H1 (cell line): Measurements from ENCODE around the gene RTEL1. TPM values are rescaled to one million over a fixed set of nuclear protein-coding genes. Genes with fewer than 3 reads are reported as not detected.

Experiments used
- CTCF ChIA-PET: fragments of 300-600 bp; sonication (Branson Sonifier 250); formaldehyde crosslinking; loops from one replicate; lab custom pipeline; 2021; ENCODE audit not compliant: partially characterized antibody; lab: Charles Lee
- POLR2A ChIA-PET: fragments of 300-600 bp; sonication (Branson Sonifier 250); formaldehyde crosslinking; loops from one replicate; lab custom pipeline; 2021; ENCODE audit warnings: inconsistent platforms; ENCODE audit not compliant: partially characterized antibody; lab: Charles Lee
- DNase-seq, 2 experiments: peaks; one replicate each; pipeline versions ENCODE4 v3.0.0 to v3.0.0-alpha.2; 2010 to 2022; ENCODE audit warnings: low spot score in 2 of 2, low read depth in 1 of 2, mixed read lengths in 1 of 2
- FAIRE-seq: peaks from 2 replicates; lab custom pipeline; 2011; peaks lifted over from hg19 to GRCh38; lab: Jason Lieb, UNC
- H2AFZ ChIP-seq: 2 replicates; pipeline ENCODE4 v1.8.1; 2012; ENCODE audit warnings: low read length, inconsistent platforms
- H2AK5ac ChIP-seq: 2 replicates; pipeline ENCODE4 v1.6.1; 2013; ENCODE audit warnings: low read depth, low read length
- H2BK120ac ChIP-seq: replicated peaks from 2 replicates; pipeline ENCODE3; 2013; ENCODE audit warnings: low read depth, low read length, inconsistent platforms
- H2BK12ac ChIP-seq: 2 replicates; pipeline ENCODE4 v1.6.1; 2013; ENCODE audit warnings: low read depth, low read length
- H2BK15ac ChIP-seq: 2 replicates; pipeline ENCODE4 v1.6.1; 2013; ENCODE audit warnings: low read length
- H2BK20ac ChIP-seq: 2 replicates; pipeline ENCODE4 v1.6.1; 2013; ENCODE audit warnings: low read length
- H2BK5ac ChIP-seq: 2 replicates; pipeline ENCODE4 v1.6.1; 2013; ENCODE audit warnings: low read depth, low read length
- H3K14ac ChIP-seq: 2 replicates; pipeline ENCODE4 v1.6.1; 2013; ENCODE audit warnings: inconsistent platforms; ENCODE audit not compliant: insufficient read length
- H3K18ac ChIP-seq: 2 replicates; pipeline ENCODE4 v1.6.1; 2013; ENCODE audit warnings: low read length; ENCODE audit errors: extremely low read depth
- H3K23ac ChIP-seq: 2 replicates; pipeline ENCODE4 v1.6.1; 2013; ENCODE audit warnings: inconsistent platforms; ENCODE audit not compliant: insufficient read length
- H3K23me2 ChIP-seq: 2 replicates; pipeline ENCODE4 v1.6.1; 2013; ENCODE audit warnings: low read depth, low read length
- H3K27ac ChIP-seq: 2 replicates; pipeline ENCODE4 v1.6.1; 2011; ENCODE audit warnings: low read depth, low read length, inconsistent platforms
- H3K27me3 ChIP-seq, 4 experiments: replicated peaks in 1 of 4; 1 replicate in 1 of 4; 2 replicates in 3 of 4; pipeline versions ENCODE4 v1.6.1 to v1.8.1; 2011 to 2013; ENCODE audit warnings: low read length in 3 of 4, mild to moderate bottlenecking in 3 of 4, inconsistent platforms in 2 of 4, mixed read lengths in 2 of 4, moderate library complexity in 1 of 4; ENCODE audit not compliant: control insufficient read depth in 3 of 4, insufficient read depth in 3 of 4; ENCODE audit errors: extremely low read depth in 1 of 4
- H3K36me3 ChIP-seq, 4 experiments: 2 replicates each; pipeline versions ENCODE4 v1.6.1 to v1.8.1; 2011 to 2013; ENCODE audit warnings: mild to moderate bottlenecking in 4 of 4, low read length in 3 of 4, moderate library complexity in 2 of 4, control low read depth in 1 of 4, inconsistent platforms in 1 of 4; ENCODE audit not compliant: insufficient read depth in 4 of 4, control insufficient read depth in 2 of 4
- H3K4ac ChIP-seq: replicated peaks from 2 replicates; pipeline ENCODE3; 2013; ENCODE audit warnings: low read length, low read depth, mixed read lengths, inconsistent platforms; ENCODE audit not compliant: insufficient read length
- H3K4me1 ChIP-seq, 4 experiments: replicated peaks in 1 of 4; 1 replicate in 1 of 4; 2 replicates in 3 of 4; pipeline versions ENCODE4 v1.6.1 to v1.8.1; 2011 to 2013; ENCODE audit warnings: low read length in 3 of 4, inconsistent platforms in 2 of 4, mixed read lengths in 1 of 4; ENCODE audit not compliant: insufficient read depth in 4 of 4, control insufficient read depth in 3 of 4
- H3K4me2 ChIP-seq, 2 experiments: 2 replicates each; pipeline versions ENCODE4 v1.6.1 to v1.8.1; 2011 to 2013; ENCODE audit warnings: low read depth in 2 of 2, low read length in 2 of 2, control low read depth in 1 of 2, inconsistent platforms in 1 of 2, mild to moderate bottlenecking in 1 of 2; ENCODE audit not compliant: insufficient read depth in 1 of 2
- H3K4me3 ChIP-seq, 4 experiments: fragments of 200-600, 300-600 bp in 1 of 4; sonication (generic), shearing (Covaris generic), sonication (Bioruptor Twin) in 1 of 4; 2 replicates each; pipeline versions ENCODE4 v1.5.1 to v1.8.1; 2011 to 2016; ENCODE audit warnings: low read length in 4 of 4, low read depth in 3 of 4, control low read depth in 2 of 4, inconsistent platforms in 2 of 4, mild to moderate bottlenecking in 2 of 4, mixed read lengths in 1 of 4, moderate library complexity in 1 of 4; ENCODE audit not compliant: insufficient read depth in 2 of 4; ENCODE audit errors: extremely low read depth in 1 of 4
- H3K56ac ChIP-seq: replicated peaks from 2 replicates; pipeline ENCODE3; 2013; ENCODE audit warnings: low read depth, mild to moderate bottlenecking, mixed read lengths, low read length, inconsistent platforms; ENCODE audit not compliant: insufficient read length
- H3K79me1 ChIP-seq: 2 replicates; pipeline ENCODE4 v1.6.1; 2013; ENCODE audit warnings: low read depth, low read length, control low read depth
- H3K79me2 ChIP-seq, 2 experiments: 2 replicates each; pipeline versions ENCODE4 v1.6.1 to v1.8.1; 2012 to 2013; ENCODE audit warnings: low read length in 2 of 2, mild to moderate bottlenecking in 2 of 2, inconsistent platforms in 1 of 2; ENCODE audit not compliant: insufficient read depth in 2 of 2, control insufficient read depth in 1 of 2
- H3K9ac ChIP-seq, 4 experiments: replicated peaks in 1 of 4; 1 replicate in 1 of 4; 2 replicates in 3 of 4; pipeline versions ENCODE4 v1.6.1 to v1.8.1; 2011 to 2013; ENCODE audit warnings: low read depth in 3 of 4, low read length in 3 of 4, control low read depth in 2 of 4, mild to moderate bottlenecking in 2 of 4, moderate library complexity in 2 of 4, inconsistent platforms in 1 of 4; ENCODE audit errors: extremely low read depth in 1 of 4
- H3K9me3 ChIP-seq, 2 experiments: 2 replicates each; pipeline versions ENCODE4 v1.6.1 to v1.8.1; 2012 to 2013; ENCODE audit warnings: mild to moderate bottlenecking in 2 of 2, moderate library complexity in 2 of 2, control low read depth in 1 of 2, inconsistent platforms in 1 of 2, low read depth in 1 of 2, low read length in 1 of 2, mixed read lengths in 1 of 2; ENCODE audit not compliant: insufficient read depth in 2 of 2
- H4K20me1 ChIP-seq, 2 experiments: replicated peaks in 1 of 2; 2 replicates each; pipeline versions ENCODE3 to v1.8.1; 2011 to 2013; ENCODE audit warnings: inconsistent platforms in 2 of 2, low read length in 2 of 2, mild to moderate bottlenecking in 1 of 2; ENCODE audit not compliant: insufficient read depth in 2 of 2, control insufficient read depth in 1 of 2
- H4K5ac ChIP-seq: 2 replicates; pipeline ENCODE4 v1.6.1; 2013; ENCODE audit warnings: low read length, low read depth, mixed read lengths, inconsistent platforms; ENCODE audit not compliant: insufficient read length
- H4K8ac ChIP-seq: 2 replicates; pipeline ENCODE4 v1.8.0; 2013; ENCODE audit warnings: mild to moderate bottlenecking, moderate library complexity, low read length, inconsistent platforms; ENCODE audit not compliant: insufficient read depth; ENCODE audit errors: extremely low read depth
- H4K91ac ChIP-seq: replicated peaks from 2 replicates; pipeline ENCODE3; 2013; ENCODE audit warnings: low read length, mixed read lengths, inconsistent platforms; ENCODE audit not compliant: insufficient read length
- ASH2L ChIP-seq: fragments of 200-600, 300-600 bp; sonication (generic); IDR thresholded peaks from one replicate; pipeline ENCODE4 v1.7.1; 2017; ENCODE audit warnings: low read length
- CHD1 ChIP-seq: IDR thresholded peaks from 2 replicates; pipeline ENCODE4 v1.6.1; 2012; ENCODE audit warnings: low read depth, low read length, improper control_type of control experiment
- EZH2 ChIP-seq: fragments of 200-600 bp; sonication (generic); IDR thresholded peaks from 2 replicates; pipeline ENCODE4 v1.7.1; 2012; ENCODE audit warnings: low read depth, mild to moderate bottlenecking, moderate library complexity, low read length, inconsistent platforms; ENCODE audit not compliant: severe bottlenecking
- KDM1A ChIP-seq: fragments of 200-600, 300-600 bp; sonication (generic); IDR thresholded peaks from 2 replicates; pipeline ENCODE4 v1.7.1; 2016; ENCODE audit warnings: mild to moderate bottlenecking, low read length, borderline replicate concordance
- KDM5A ChIP-seq: fragments of 200-600 bp; IDR thresholded peaks from 2 replicates; pipeline ENCODE4 v1.7.1; 2012; ENCODE audit warnings: mild to moderate bottlenecking, low read length, inconsistent platforms, mixed read lengths
- MAFK ChIP-seq: IDR thresholded peaks from 2 replicates; pipeline ENCODE4 v1.6.1; 2012; ENCODE audit warnings: low read depth, mild to moderate bottlenecking, improper control_type of control experiment, low read length
- MAX ChIP-seq: IDR thresholded peaks from 2 replicates; pipeline ENCODE4 v1.6.1; 2012; ENCODE audit warnings: inconsistent platforms
- POLR2AphosphoS5 ChIP-seq: IDR thresholded peaks from 2 replicates; pipeline ENCODE4 v1.6.1; 2011; ENCODE audit warnings: low read depth, low read length
- TBP ChIP-seq: IDR thresholded peaks from 2 replicates; pipeline ENCODE4 v1.6.1; 2011; ENCODE audit warnings: low read depth, low read length, improper control_type of control experiment
- YY1 ChIP-seq: IDR thresholded peaks from 2 replicates; pipeline ENCODE4 v1.6.1; 2011; ENCODE audit warnings: low read depth, mild to moderate bottlenecking, low read length
- WGBS, 2 experiments: shearing (Covaris generic) in 1 of 2; methylation state at CpG; one replicate each; pipeline versions ENCODE4 v1.1.6 to v1.1.7; 2013 to 2015; ENCODE audit warnings: low lambda C conversion rate in 2 of 2, mixed read lengths in 2 of 2, inconsistent platforms in 1 of 2, low coverage in 1 of 2, missing lambda C conversion rate in 1 of 2; ENCODE audit not compliant: insufficient replicate concordance in 2 of 2, insufficient coverage in 1 of 2, insufficient read length in 1 of 2; ENCODE audit errors: extremely low coverage in 1 of 2, missing lambda C conversion rate in 1 of 2; 5-methylcytosine and 5-hydroxymethylcytosine counted together
- polyA plus RNA-seq, 7 experiments: library from polyadenylated mRNA; depleted of rRNA in 3 of 7; stranded (reverse) in 5 of 7; unstranded in 2 of 7; fragments of >200 nt in 5 of 7; fragments of 200-250 nt in 2 of 7; gene quantifications; 1 replicate in 5 of 7; 2 replicates in 1 of 7; 4 replicates in 1 of 7; pipeline versions ENCODE4 v1.2.1 to v1.2.3, GENCODE V29; 2011 to 2013; ENCODE audit warnings: missing spikeins in 2 of 7, mixed read lengths in 2 of 7
- total RNA-seq: library from RNA; stranded (reverse); fragmentation: NEBNext Ultra II Directional; extraction: Animal tissue kit (Norgen Biotek cat#: 25700); gene quantifications from 2 replicates; pipeline ENCODE4 v1.2.1, GENCODE V29; 2021

RTEL1 gene
- total and polyA plus RNA-seq, 2 of the 8 experiments (the other 6 are each of a cell fraction or from before 2014, with no cell fraction given), result 16.2 to 37.1 TPM

GRCh38 chr20:63734946-63735858 is 77.1 kb downstream of the RTEL1 start:
- Histone ChIP-seq H3K18ac (no peak overlapping the region), H3K4ac (no peak overlapping the region), H3K23me2 (peaks cover 10% of the 10 kb centered on the region), H4K91ac (no peak overlapping the region), H3K27ac (no peak overlapping the region), H3K36me3 (peaks cover 0 to 14% (median 7%) of the 10 kb centered on the region in 4 experiments; a peak in 5 of 8 replicates), H2BK15ac (no peak overlapping the region), H3K23ac (no peak overlapping the region), H3K79me1 (peaks cover 16% of the 10 kb centered on the region), H3K4me1 (peaks cover 0 to 12% (median 6%) of the 10 kb centered on the region in 4 experiments; a peak in 6 of 7 replicates), H3K27me3 (peaks cover 0 to 12% (median 8%) of the 10 kb centered on the region in 4 experiments; a peak in 4 of 7 replicates), H3K56ac (no peak overlapping the region), H2BK5ac (no peak overlapping the region), H3K9me3 (peaks cover 0 to 4% of the 10 kb centered on the region in 2 experiments; a peak in 2 of 4 replicates), H3K79me2 (peaks cover 0 to 8% of the 10 kb centered on the region in 2 experiments; a peak in 1 of 4 replicates), H4K8ac (no peak overlapping the region), H2BK20ac (no peak overlapping the region), H3K4me2 (no peak overlapping the region), H3K14ac (no peak overlapping the region), H2AFZ (no peak overlapping the region), H3K4me3 (no peak overlapping the region), H3K9ac (no peak overlapping the region), H2BK120ac (no peak overlapping the region), H4K5ac (no peak overlapping the region), H4K20me1 (peaks cover 5 to 46% of the 10 kb centered on the region in 2 experiments), H2AK5ac (no peak overlapping the region), H2BK12ac (no peak overlapping the region)
- ChIA-PET POLR2A (interaction anchor here (0.6 to 2.2 kb wide), 9 partner anchors 10 to 130 kb away, joined by 3 to 14 read pairs (median 4); partner anchors contain the start of genes TNFRSF6B and TPD52L2), CTCF (interaction anchor here (0.8 to 2.1 kb wide), 4 partner anchors 27 to 74 kb away, joined by 3 to 5 read pairs (median 3); no protein-coding TSS in a partner anchor)
- TF ChIP-seq KDM5A, result no peak
- no peak for TF ChIP-seq KDM1A
- TF ChIP-seq MAFK, result no peak
- no peak for TF ChIP-seq YY1
- no peak for TF ChIP-seq MAX
- TF ChIP-seq EZH2, result no peak
- no peak for TF ChIP-seq ASH2L
- no peak for TF ChIP-seq TBP
- no peak for TF ChIP-seq CHD1
- no peak for TF ChIP-seq POLR2AphosphoS5
- FAIRE-seq (no peak), DNase-seq (no peak)
- WGBS, 2 experiments, result 94% methylated on average over 46 of the region's 48 CpGs; no CpG with 5 or more reads in 1 of the 2 experiments
